Activated CD4-positive, alpha-beta memory T cell treated with anti-CD3 and anti-CD28 coated beads, Interleukin-2, amount 10 ng/mL, durations not matched to agents 7 days and 5 days (primary cell): ENCODE data around the gene ZNRF1. TPM values are rescaled to one million over a fixed set of nuclear protein-coding genes. Genes with fewer than 3 reads are reported as not detected.

Source experiments
- CTCF ChIA-PET: fragments of 350-600 bp; sonication (Branson Sonifier 250); formaldehyde crosslinking; loops from one replicate; lab custom pipeline; 2021; ENCODE audit warnings: antibody characterized with exemption, inconsistent platforms; lab: Charles Lee
- POLR2A ChIA-PET: fragments of 350-600 bp; sonication (Branson Sonifier 250); formaldehyde crosslinking; loops from one replicate; lab custom pipeline; 2021; ENCODE audit warnings: antibody characterized with exemption; lab: Charles Lee
- DNase-seq: peaks from one replicate; pipeline ENCODE4 v3.0.0-alpha.2; 2020
- H3K27ac Mint-ChIP-seq: one replicate; pipeline ENCODE4 v1.8.0; 2021; ENCODE audit warnings: mild to moderate bottlenecking, mixed read lengths
- H3K27me3 Mint-ChIP-seq: one replicate; pipeline ENCODE4 v1.8.0; 2021; ENCODE audit warnings: mixed read lengths
- H3K36me3 Mint-ChIP-seq: one replicate; pipeline ENCODE4 v1.8.0; 2021; ENCODE audit warnings: low read depth, mixed read lengths
- H3K4me1 Mint-ChIP-seq: one replicate; pipeline ENCODE4 v1.8.0; 2021; ENCODE audit warnings: mixed read lengths
- H3K4me3 Mint-ChIP-seq: one replicate; pipeline ENCODE4 v1.8.0; 2021; ENCODE audit warnings: mild to moderate bottlenecking, mixed read lengths
- H3K9me3 Mint-ChIP-seq: one replicate; pipeline ENCODE4 v1.8.0; 2021; ENCODE audit warnings: mixed read lengths
- total RNA-seq, 2 experiments: library from RNA; stranded (reverse); gene quantifications; one replicate each; pipeline ENCODE4 v1.2.3, GENCODE V29; 2021

The ZNRF1 gene
- total RNA-seq, 2 experiments from 2014 or later: 22.7 to 25.3 TPM

DNA sequence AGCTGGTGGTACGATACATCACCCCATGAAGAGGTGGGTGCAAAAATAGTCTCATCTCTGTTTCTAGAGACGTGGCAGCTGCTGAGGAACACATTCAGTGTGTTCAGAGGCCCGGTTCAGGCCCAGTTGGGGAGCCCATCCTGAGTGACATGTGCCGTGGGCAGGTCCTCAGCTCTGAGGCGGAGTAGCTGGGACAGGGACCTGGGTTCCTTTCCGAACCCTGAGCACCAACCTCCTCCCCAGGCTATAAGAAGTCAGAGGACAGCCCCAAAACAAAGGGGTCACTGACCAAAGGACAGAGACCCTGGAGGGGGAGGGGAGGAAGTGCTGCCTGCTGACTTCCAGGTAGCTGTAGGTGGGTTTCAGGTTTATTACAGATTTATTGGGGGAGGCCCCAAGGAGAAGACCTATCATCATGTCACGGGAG, 112.7 kb downstream of the ZNRF1 start:
- Mint-ChIP-seq H3K27ac (peak overlapping the region; percentile 88), H3K27me3 (no peaks in the 10 kb centered on the region), H3K9me3 (no peaks in the 10 kb centered on the region), H3K4me3 (no peak overlapping the region), H3K36me3 (peaks cover 7% of the 10 kb centered on the region), H3K4me1 (peaks cover 54% of the 10 kb centered on the region)
- DNase-seq: no peak
- ChIA-PET POLR2A (interaction anchor here (0.9 to 5.4 kb wide), 11 partner anchors 12 to 298 kb away, joined by 3 to 71 read pairs (median 4); partner anchors contain the start of gene ZNRF1), CTCF (interaction anchor here (0.7 to 6.1 kb wide), 44 partner anchors 9 to 410 kb away, joined by 3 to 186 read pairs (median 5); partner anchors contain the start of genes FA2H, WDR59 and ZNRF1)

DNA sequence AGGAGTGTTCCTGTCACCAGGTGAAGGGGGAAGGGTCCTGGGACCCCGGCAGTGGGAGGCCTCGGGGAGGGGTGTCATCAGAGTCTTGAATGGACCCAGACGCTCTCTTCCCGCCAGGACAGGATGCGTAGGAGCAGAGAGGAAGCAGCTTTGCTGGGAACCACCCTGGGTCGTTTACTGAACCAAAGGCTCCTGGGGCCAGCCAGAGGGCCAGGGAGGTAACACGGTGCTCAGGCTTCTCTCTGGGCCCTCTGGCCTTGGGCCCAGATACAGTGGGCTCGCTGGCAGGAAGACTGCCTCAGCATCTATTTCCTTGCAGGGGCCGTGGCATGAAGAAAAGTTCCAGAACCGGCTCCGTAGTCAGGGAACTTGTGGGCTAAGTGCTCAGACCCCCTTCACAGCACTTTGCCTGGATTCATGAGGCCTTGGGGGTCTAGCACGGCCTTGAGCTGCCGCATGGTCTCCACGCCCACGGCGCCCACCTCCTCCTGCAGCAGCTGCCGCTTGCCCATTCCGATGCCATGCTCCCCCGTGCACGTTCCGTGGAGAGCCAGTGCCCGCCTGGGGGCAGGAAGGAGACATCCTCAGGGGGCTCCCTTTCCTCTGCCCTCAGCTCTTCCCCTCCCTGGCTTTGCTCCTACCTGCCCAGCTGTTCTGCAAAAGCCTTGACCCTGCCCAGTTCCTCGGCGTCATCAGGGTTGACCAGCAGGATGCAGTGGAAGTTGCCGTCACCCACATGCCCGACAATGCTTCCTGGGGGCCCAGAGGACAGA, 113.3 kb downstream of the ZNRF1 start:
- no peak for DNase-seq
- H3K27ac Mint-ChIP-seq: no peak overlapping the region
- ChIA-PET CTCF (interaction anchor here (0.8 to 6.1 kb wide), 36 partner anchors 13 to 401 kb away, joined by 3 to 186 read pairs (median 6); partner anchors contain the start of genes WDR59 and ZNRF1), POLR2A (interaction anchor here (0.9 to 5.4 kb wide), 10 partner anchors 13 to 299 kb away, joined by 3 to 71 read pairs (median 4); partner anchors contain the start of gene ZNRF1)
- H3K27me3 Mint-ChIP-seq: no peaks in the 10 kb centered on the region
- H3K36me3 Mint-ChIP-seq: peaks cover 6% of the 10 kb centered on the region
- H3K4me3 Mint-ChIP-seq: no peak overlapping the region
- peaks cover 50% of the 10 kb centered on the region for H3K4me1 Mint-ChIP-seq
- no peaks in the 10 kb centered on the region for H3K9me3 Mint-ChIP-seq

DNA sequence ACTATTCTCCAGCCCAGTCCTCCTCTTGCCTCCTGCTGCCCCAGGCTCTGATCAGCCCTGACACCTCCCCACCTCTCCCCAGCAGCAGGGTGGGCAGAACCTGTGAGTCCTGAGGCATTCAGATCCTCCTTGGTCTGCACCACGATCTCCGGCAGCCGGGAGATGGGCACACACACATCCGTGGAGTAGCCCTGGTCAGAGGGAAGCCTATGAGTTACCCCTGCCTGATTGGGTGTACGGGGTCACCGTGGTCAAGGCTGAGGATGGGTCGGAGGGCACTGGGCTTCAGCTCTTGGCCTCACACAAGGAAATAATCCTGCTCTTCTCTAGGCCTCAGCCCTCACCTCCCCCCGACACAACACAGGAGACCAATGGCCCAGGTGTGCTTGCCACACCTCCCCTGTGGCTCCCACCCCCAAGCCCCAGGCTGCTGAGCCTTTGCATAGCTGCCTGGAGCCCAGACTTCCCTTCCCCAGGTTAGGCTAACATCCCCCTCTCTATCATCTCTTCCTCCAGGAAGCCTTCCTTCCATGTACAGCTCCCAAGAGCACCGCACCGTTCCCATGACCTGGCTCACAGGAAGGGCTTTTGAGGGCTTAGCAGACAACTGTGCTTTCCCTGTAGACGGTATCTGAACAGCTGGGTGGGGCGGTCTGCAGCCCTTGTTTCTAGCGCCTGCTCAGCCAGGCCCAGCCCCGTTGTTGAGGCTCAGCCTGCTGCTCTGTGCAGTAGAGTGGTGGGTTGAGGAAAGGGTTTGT, 114.1 kb downstream of the ZNRF1 start:
- peaks cover 6% of the 10 kb centered on the region for H3K36me3 Mint-ChIP-seq
- ChIA-PET POLR2A (interaction anchor here (1.3 kb wide), 1 partner anchor 115 kb away, joined by 5 read pairs; no protein-coding TSS in a partner anchor), CTCF (interaction anchor here (0.5 to 6.1 kb wide), 9 partner anchors 14 to 299 kb away, joined by 3 to 186 read pairs (median 25); partner anchors contain the start of genes WDR59 and ZNRF1)
- no peaks in the 10 kb centered on the region for H3K27me3 Mint-ChIP-seq
- H3K27ac Mint-ChIP-seq: no peak overlapping the region
- H3K4me3 Mint-ChIP-seq: no peak overlapping the region
- no peak for DNase-seq
- H3K4me1 Mint-ChIP-seq: peaks cover 43% of the 10 kb centered on the region
- no peaks in the 10 kb centered on the region for H3K9me3 Mint-ChIP-seq

DNA sequence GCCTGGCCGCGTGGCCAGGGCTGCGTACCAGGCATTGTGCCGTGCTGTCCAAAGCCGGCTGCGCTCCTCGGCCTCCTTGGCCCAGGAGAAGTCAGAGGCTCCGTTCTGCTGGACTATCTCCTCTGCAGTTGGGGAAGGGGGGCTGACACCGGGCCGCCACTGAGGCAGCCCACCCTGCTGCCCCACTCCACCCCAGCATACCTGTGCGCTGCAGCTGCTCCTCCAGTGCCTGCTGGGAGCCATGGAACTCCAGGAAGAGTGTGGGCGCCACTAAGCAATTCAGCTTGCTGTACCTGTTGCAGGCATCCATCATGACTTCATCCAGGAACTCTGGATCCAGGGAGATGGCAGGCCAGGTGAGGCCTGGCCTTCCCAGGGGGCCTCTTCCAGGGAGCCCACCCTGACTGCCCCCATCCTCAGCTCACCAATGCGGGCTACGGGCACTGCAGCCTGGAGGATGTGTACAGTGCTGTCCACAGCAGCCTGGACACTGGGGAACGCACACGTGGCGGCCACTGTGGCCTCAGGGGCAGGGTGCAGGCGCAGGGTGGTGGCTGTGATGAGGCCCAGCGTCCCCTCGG, 114.8 kb downstream of the ZNRF1 start:
- H3K4me3 Mint-ChIP-seq: no peak overlapping the region
- CTCF ChIA-PET: interaction anchor here (3.2 to 6.1 kb wide), 2 partner anchors 117 to 300 kb away, joined by 19 to 186 read pairs; partner anchors contain the start of gene ZNRF1
- POLR2A ChIA-PET: interaction anchor here (1.3 kb wide), 1 partner anchor 115 kb away, joined by 5 read pairs; no protein-coding TSS in a partner anchor
- no peak for DNase-seq
- no peak overlapping the region for H3K27ac Mint-ChIP-seq
- no peaks in the 10 kb centered on the region for H3K27me3 Mint-ChIP-seq
- peaks cover 37% of the 10 kb centered on the region for H3K4me1 Mint-ChIP-seq
- H3K9me3 Mint-ChIP-seq: no peaks in the 10 kb centered on the region
- peaks cover 2% of the 10 kb centered on the region for H3K36me3 Mint-ChIP-seq

DNA sequence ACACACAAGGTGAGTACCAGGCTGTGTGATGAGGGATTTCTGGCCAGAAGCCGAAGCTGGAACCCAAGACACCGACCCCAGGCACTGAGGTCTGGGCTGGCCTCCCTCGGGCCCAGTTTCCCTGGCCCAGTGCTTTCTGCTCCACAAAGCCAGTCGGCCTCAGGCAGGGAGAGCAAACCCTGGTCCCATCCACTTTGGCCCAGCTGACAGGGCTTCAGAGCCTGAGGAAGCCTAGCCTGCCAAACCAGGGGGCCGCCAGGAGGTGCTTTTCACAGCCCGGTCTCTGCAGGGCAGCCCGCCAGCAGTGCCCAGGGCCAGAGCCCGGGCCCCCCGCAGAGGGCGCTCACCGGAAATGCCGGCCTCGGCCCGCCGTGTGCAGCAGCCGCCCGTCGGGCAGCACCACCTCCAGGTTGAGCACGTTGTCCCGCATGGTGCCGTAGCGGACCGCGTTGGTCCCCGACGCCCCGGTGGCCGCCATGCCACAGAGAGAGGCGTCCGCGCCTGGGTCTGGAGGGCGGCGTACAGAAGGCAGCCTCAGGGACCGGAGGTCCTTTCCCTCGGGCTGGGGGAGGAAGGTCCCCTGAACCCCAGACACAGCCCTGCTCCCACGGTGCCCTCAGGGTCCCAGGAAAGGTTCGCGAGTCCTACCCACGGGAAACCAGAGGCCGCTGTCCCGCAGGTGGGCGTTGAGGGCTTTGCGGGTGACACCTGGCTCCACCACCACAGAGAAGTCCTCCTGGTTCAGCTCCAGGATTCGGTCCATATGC, 115.5 kb downstream of the ZNRF1 start:
- ChIA-PET POLR2A (interaction anchor here (1.3 kb wide), 1 partner anchor 116 kb away, joined by 5 read pairs; no protein-coding TSS in a partner anchor), CTCF (no interaction called here)
- no peak overlapping the region for H3K4me3 Mint-ChIP-seq
- H3K27me3 Mint-ChIP-seq: no peaks in the 10 kb centered on the region
- no peak overlapping the region for H3K27ac Mint-ChIP-seq
- no peaks in the 10 kb centered on the region for H3K9me3 Mint-ChIP-seq
- H3K36me3 Mint-ChIP-seq: peaks cover 2% of the 10 kb centered on the region
- DNase-seq: no peak
- peaks cover 30% of the 10 kb centered on the region for H3K4me1 Mint-ChIP-seq

GRCh38 chr16:75114946-75115825, 116.4 kb downstream of the ZNRF1 start:
- Mint-ChIP-seq H3K27ac (no peak overlapping the region), H3K36me3 (no peaks in the 10 kb centered on the region), H3K27me3 (no peaks in the 10 kb centered on the region), H3K4me3 (no peak overlapping the region), H3K4me1 (peaks cover 21% of the 10 kb centered on the region), H3K9me3 (peaks cover 2% of the 10 kb centered on the region)
- ChIA-PET CTCF (interaction anchor here (1.3 kb wide), 1 partner anchor 253 kb away, joined by 3 read pairs; no protein-coding TSS in a partner anchor), POLR2A (no interaction called here)
- no peak for DNase-seq

- H3K4me3 Mint-ChIP-seq: peak within 1 kb of the TSS; percentile 50
- ChIA-PET CTCF (interaction anchor here (1.3 kb wide), 1 partner anchor 254 kb away, joined by 3 read pairs; no protein-coding TSS in a partner anchor), POLR2A (no interaction called here)
- H3K4me1 Mint-ChIP-seq: peaks cover 10% of the 10 kb centered on the region
- H3K27ac Mint-ChIP-seq: no peak within 1 kb of the TSS
- peaks cover 3% of the 10 kb centered on the region for H3K9me3 Mint-ChIP-seq
- H3K36me3 Mint-ChIP-seq: no peaks in the 10 kb centered on the region
- no peaks in the 10 kb centered on the region for H3K27me3 Mint-ChIP-seq
- DNase-seq: no peak
Observed at GRCh38 chr16:75116081-75116910, 117.5 kb downstream of the ZNRF1 start, which contains the start of gene LDHD. Gene LDHD (minus strand): TSS chr16:75116780. CDS start chr16:75116720, 60 bp downstream.

- no peak for DNase-seq
- Mint-ChIP-seq H3K4me3 (no peak overlapping the region), H3K27ac (no peak overlapping the region), H3K27me3 (no peaks in the 10 kb centered on the region), H3K4me1 (peaks cover 5% of the 10 kb centered on the region), H3K36me3 (no peaks in the 10 kb centered on the region), H3K9me3 (peaks cover 8% of the 10 kb centered on the region)
- ChIA-PET POLR2A (no interaction called here), CTCF (no interaction called here)
Observed at GRCh38 chr16:75116911-75117245, 118.1 kb downstream of the ZNRF1 start.

- Mint-ChIP-seq H3K9me3 (peaks cover 13% of the 10 kb centered on the region), H3K4me1 (no peaks in the 10 kb centered on the region), H3K27ac (no peak overlapping the region), H3K4me3 (no peak overlapping the region), H3K36me3 (peaks cover 5% of the 10 kb centered on the region), H3K27me3 (no peaks in the 10 kb centered on the region)
- DNase-seq: no peak
- CTCF ChIA-PET: no interaction called here
- POLR2A ChIA-PET: interaction anchor here (0.8 kb wide), 1 partner anchor 121 kb away, joined by 3 read pairs; the partner anchor contains the start of gene ZNRF1
Observed at GRCh38 chr16:75118943-75119539, 120.2 kb downstream of the ZNRF1 start.

- no peaks in the 10 kb centered on the region for H3K4me1 Mint-ChIP-seq
- H3K27ac Mint-ChIP-seq: no peak overlapping the region
- H3K27me3 Mint-ChIP-seq: no peaks in the 10 kb centered on the region
- no peak overlapping the region for H3K4me3 Mint-ChIP-seq
- no peak for DNase-seq
- H3K9me3 Mint-ChIP-seq: peaks cover 13% of the 10 kb centered on the region
- peaks cover 5% of the 10 kb centered on the region for H3K36me3 Mint-ChIP-seq
- CTCF ChIA-PET: interaction anchor here (1.3 kb wide), 1 partner anchor 9 kb away, joined by 3 read pairs; no protein-coding TSS in a partner anchor
- POLR2A ChIA-PET: no interaction called here
Observed at GRCh38 chr16:75120253-75120652, 121.4 kb downstream of the ZNRF1 start.
